NAMALWA (cell line): ENCODE measurements around the gene ZNF710.
A peak's percentile ranks its signal among the peaks of the same experiment; 100 is the strongest.
"Not testable (repeated sequence)": the region's sequence is repeated elsewhere in the genome, so short reads cannot be mapped to it uniquely, and the experiment has no call there.

ENCODE experiments used
- DNase-seq: peaks from one replicate; pipeline ENCODE4 v3.0.0-alpha.2; 2015; ENCODE audit warnings: low spot score

Gene ZNF710

GRCh38 chr15:90001062-90001682 is at the start of gene ZNF710:
TSS of gene ZNF710 (plus strand) at chr15:90001324. CDS start at chr15:90067138, 65,814 bp downstream.
- peak; percentile 65 for DNase-seq

- no peak for DNase-seq
Measured at GRCh38 chr15:89954541-89954940, 46.6 kb upstream of the ZNF710 start.

- DNase-seq: not testable (repeated sequence)
Measured at GRCh38 chr15:89955449-89955998, 45.6 kb upstream of the ZNF710 start.

- no peak for DNase-seq
Measured at GRCh38 chr15:89958107-89958805, 42.9 kb upstream of the ZNF710 start.

- DNase-seq: no peak
Measured at GRCh38 chr15:89963301-89964231, 37.6 kb upstream of the ZNF710 start.

GRCh38 chr15:89964232-89964954 is 36.7 kb upstream of the ZNF710 start:
- no peak for DNase-seq

GRCh38 chr15:89967881-89968280 is 33.2 kb upstream of the ZNF710 start:
- DNase-seq: no peak

GRCh38 chr15:89971592-89971997 is 29.5 kb upstream of the ZNF710 start:
- peak; percentile 92 for DNase-seq

GRCh38 chr15:89972085-89972484 is 29.0 kb upstream of the ZNF710 start:
- no peak for DNase-seq

GRCh38 chr15:89975482-89976245 is 25.5 kb upstream of the ZNF710 start:
- no peak for DNase-seq

- no peak for DNase-seq
Measured at GRCh38 chr15:89976246-89976600, 24.9 kb upstream of the ZNF710 start.

GRCh38 chr15:89977836-89978235 is 23.3 kb upstream of the ZNF710 start:
- DNase-seq: not testable (repeated sequence)

GRCh38 chr15:89978914-89979313 is 22.2 kb upstream of the ZNF710 start:
- no peak for DNase-seq

- DNase-seq: no peak
Measured at GRCh38 chr15:89980896-89981295, 20.2 kb upstream of the ZNF710 start.

- no peak for DNase-seq
Measured at GRCh38 chr15:89982315-89983055, 18.6 kb upstream of the ZNF710 start.

GRCh38 chr15:89984001-89984400 is 17.1 kb upstream of the ZNF710 start:
- no peak for DNase-seq

- DNase-seq: no peak
Measured at GRCh38 chr15:89984421-89985010, 16.6 kb upstream of the ZNF710 start.

- DNase-seq: no peak
Measured at GRCh38 chr15:89985111-89985510, 16.0 kb upstream of the ZNF710 start.

GRCh38 chr15:89991312-89991711 is 9.8 kb upstream of the ZNF710 start:
- no peak for DNase-seq

GRCh38 chr15:89993349-89993748 is 7.8 kb upstream of the ZNF710 start:
- DNase-seq: no peak
